HG03571 (cell line): ENCODE measurements around the gene SELENOI.

Experiments used
- ATAC-seq: cut with Tn5 transposase; IDR thresholded peaks from one replicate; pipeline ENCODE4 v1.9.1; 2021; ENCODE audit not compliant: unreplicated experiment

Gene SELENOI

GRCh38 chr2:26409785-26410184, 63.8 kb downstream of the SELENOI start:
- ATAC-seq = no peak

GRCh38 chr2:26410764-26411243, 64.9 kb downstream of the SELENOI start:
- no peak for ATAC-seq

- no peak for ATAC-seq
Observed at GRCh38 chr2:26411419-26411818, 65.5 kb downstream of the SELENOI start.

GRCh38 chr2:26412091-26412673, 66.2 kb downstream of the SELENOI start:
- ATAC-seq = no peak

GRCh38 chr2:26414311-26414710, 68.4 kb downstream of the SELENOI start:
- no peak for ATAC-seq

GRCh38 chr2:26421961-26422360, 76.0 kb downstream of the SELENOI start:
- ATAC-seq = no peak

GRCh38 chr2:26422947-26423629, 77.1 kb downstream of the SELENOI start:
- ATAC-seq = no peak

- no peak for ATAC-seq
Observed at GRCh38 chr2:26423750-26424149, 77.8 kb downstream of the SELENOI start.

- no peak for ATAC-seq
Observed at GRCh38 chr2:26424221-26424620, 78.3 kb downstream of the SELENOI start.

GRCh38 chr2:26428846-26429245, 82.9 kb downstream of the SELENOI start:
- no peak for ATAC-seq

GRCh38 chr2:26429779-26430578, 84.0 kb downstream of the SELENOI start:
- no peak for ATAC-seq

- ATAC-seq = no peak
Observed at GRCh38 chr2:26430826-26431225, 84.9 kb downstream of the SELENOI start.

GRCh38 chr2:26432363-26432762, 86.4 kb downstream of the SELENOI start:
- no peak for ATAC-seq

- no peak for ATAC-seq
Observed at GRCh38 chr2:26432859-26433258, 86.9 kb downstream of the SELENOI start.

GRCh38 chr2:26435106-26435505, 89.2 kb downstream of the SELENOI start:
- no peak for ATAC-seq

GRCh38 chr2:26438526-26438925, 92.6 kb downstream of the SELENOI start:
- no peak for ATAC-seq

GRCh38 chr2:26438926-26439325, 93.0 kb downstream of the SELENOI start:
- no peak for ATAC-seq

GRCh38 chr2:26442301-26442700, 96.4 kb downstream of the SELENOI start:
- no peak for ATAC-seq

GRCh38 chr2:26442707-26443106, 96.8 kb downstream of the SELENOI start:
- ATAC-seq = no peak

- ATAC-seq = no peak
Observed at GRCh38 chr2:26444236-26444635, 98.3 kb downstream of the SELENOI start.
